Bronchial epithelial cell (primary cell): ENCODE results near the gene EEFSEC. TPM values are rescaled to one million over a fixed set of nuclear protein-coding genes. Genes with fewer than 3 reads are reported as not detected.

Experiments used
- DNase-seq: peaks from one replicate; pipeline ENCODE4 v3.0.0-alpha.2; 2010; ENCODE audit warnings: low read depth
- FAIRE-seq: peaks from 2 replicates; lab custom pipeline; 2011; peaks lifted over from hg19 to GRCh38; lab: Jason Lieb, UNC
- H3K27me3 ChIP-seq: 2 replicates; pipeline ENCODE4 v1.5.1; 2011; ENCODE audit warnings: low read length; ENCODE audit not compliant: control insufficient read depth, insufficient read depth
- H3K36me3 ChIP-seq: 2 replicates; pipeline ENCODE4 v1.5.1; 2011; ENCODE audit warnings: low read length; ENCODE audit not compliant: control insufficient read depth, insufficient read depth
- H3K4me3 ChIP-seq: 2 replicates; pipeline ENCODE4 v1.5.1; 2011; ENCODE audit warnings: mild to moderate bottlenecking, low read depth, low read length, control low read depth
- total RNA-seq: library from RNA; depleted of rRNA; stranded (reverse); fragments of >200 nt; gene quantifications from 2 replicates; pipeline ENCODE4 v1.2.1, GENCODE V29; 2014
- TF ChIP-seq, protein P1 (sequence below): IDR thresholded peaks from 2 replicates; pipeline ENCODE4 v1.5.1; 2011; ENCODE audit warnings: mild to moderate bottlenecking, moderate library complexity, low read length, control low read depth, inconsistent platforms; ENCODE audit not compliant: insufficient read depth, severe bottlenecking

EEFSEC gene
- total RNA-seq, 1 donor from 2014 or later, result 3.7 TPM

DNA sequence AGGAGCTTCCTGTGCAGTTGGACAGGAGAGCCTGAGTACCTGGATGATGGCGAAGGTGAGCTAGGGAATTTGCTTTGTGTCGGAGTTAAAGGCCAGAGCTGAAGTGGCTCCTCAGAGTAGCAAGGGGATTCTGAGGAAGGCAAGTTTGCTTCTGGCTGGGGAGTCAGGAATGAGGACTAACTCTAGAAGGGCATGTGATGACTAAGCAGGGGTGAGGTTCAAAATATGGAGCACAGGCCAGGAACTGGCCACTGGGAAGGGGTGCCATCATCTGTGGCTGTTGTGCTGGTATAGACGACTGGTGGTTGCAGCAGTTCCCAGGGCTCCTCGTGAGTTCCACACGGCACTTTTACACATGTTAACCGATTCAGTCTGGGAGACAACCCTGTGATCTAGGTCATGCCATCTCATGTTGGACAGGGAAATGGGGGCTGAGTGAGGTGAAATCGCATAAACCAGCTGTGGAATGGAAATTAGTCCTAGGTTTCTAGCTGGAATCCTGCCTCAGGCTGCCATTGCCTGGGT, 100.8 kb downstream of the EEFSEC start:
- Histone ChIP-seq H3K4me3 (no peak overlapping the region), H3K36me3 (peaks cover 2% of the 10 kb centered on the region), H3K27me3 (no peaks in the 10 kb centered on the region)
- TF ChIP-seq, protein P1, sequence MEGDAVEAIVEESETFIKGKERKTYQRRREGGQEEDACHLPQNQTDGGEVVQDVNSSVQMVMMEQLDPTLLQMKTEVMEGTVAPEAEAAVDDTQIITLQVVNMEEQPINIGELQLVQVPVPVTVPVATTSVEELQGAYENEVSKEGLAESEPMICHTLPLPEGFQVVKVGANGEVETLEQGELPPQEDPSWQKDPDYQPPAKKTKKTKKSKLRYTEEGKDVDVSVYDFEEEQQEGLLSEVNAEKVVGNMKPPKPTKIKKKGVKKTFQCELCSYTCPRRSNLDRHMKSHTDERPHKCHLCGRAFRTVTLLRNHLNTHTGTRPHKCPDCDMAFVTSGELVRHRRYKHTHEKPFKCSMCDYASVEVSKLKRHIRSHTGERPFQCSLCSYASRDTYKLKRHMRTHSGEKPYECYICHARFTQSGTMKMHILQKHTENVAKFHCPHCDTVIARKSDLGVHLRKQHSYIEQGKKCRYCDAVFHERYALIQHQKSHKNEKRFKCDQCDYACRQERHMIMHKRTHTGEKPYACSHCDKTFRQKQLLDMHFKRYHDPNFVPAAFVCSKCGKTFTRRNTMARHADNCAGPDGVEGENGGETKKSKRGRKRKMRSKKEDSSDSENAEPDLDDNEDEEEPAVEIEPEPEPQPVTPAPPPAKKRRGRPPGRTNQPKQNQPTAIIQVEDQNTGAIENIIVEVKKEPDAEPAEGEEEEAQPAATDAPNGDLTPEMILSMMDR, result no peak
- FAIRE-seq (peak; percentile 62), DNase-seq (no peak)

DNA sequence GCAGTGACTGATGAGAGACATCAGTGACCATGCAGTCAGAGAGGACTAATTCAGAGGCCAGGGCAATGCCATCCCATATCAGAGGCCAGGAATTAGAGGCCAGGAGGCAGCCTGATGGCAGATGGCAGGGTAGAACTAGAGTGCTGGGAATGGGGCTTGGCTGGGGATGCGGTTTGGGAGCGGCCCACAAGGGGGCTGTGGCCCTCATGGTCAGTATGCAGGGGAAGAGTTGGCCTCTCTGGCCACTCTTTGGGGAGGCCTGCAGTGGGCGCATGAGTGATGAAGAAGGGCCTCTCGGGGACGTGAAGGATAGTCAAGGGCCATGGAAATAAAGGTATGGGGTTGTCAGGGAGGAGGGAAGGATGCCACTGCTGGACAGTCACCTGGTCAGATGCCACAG, 101.7 kb downstream of the EEFSEC start:
- TF ChIP-seq, protein P1, result no peak
- DNase-seq, result no peak
- peak; percentile 89 for FAIRE-seq

DNA sequence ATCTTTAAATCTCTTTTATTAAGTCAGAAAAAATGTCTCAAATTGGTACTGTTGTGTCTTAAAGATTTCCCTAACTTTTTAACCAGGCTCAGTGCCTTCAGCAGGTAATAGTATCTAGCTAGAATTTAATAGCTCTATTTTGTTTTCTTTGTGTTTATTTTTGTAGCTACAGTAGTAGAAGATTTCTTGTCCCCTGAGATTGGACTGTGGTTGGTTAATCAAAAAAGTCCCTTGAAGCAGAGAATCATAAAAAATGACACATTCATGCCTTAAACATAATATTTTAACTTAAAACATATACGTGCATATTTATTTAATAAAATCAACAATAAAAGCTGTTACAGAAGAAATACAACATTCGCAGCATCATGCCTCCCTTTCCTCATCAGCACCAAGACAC, 102.8 kb downstream of the EEFSEC start:
- no peak for FAIRE-seq
- TF ChIP-seq, protein P1, result no peak

More for the DNA sequence above, 101.7 kb downstream of the EEFSEC start:
- Histone ChIP-seq H3K4me3 (no peak overlapping the region), H3K27me3 (no peaks in the 10 kb centered on the region), H3K36me3 (peaks cover 2% of the 10 kb centered on the region)

DNA sequence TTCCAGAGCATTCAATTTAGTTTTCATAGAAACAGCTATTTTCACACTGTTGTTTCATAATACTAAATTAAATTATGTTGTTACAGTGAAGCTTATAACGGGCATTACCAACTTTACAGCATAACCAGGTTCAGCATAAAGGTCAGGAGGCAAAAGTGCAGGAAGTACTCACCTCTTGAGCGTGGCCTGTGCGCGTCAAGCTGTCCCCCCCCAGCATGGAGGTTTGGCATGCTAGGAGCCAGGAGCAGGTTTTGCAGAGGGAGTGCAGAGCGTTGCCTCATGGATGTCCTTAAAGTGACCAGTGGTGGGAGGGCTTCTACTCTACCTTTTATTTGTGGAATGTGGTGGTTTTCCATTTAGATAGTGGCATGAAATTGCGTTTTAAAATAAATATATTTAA, 104.4 kb downstream of the EEFSEC start:
- no peak for FAIRE-seq
- H3K27me3 ChIP-seq, result no peaks in the 10 kb centered on the region
- H3K4me3 ChIP-seq, result no peak overlapping the region
- peaks cover 5% of the 10 kb centered on the region for H3K36me3 ChIP-seq
- TF ChIP-seq, protein P1, result no peak
- no peak for DNase-seq

More for the DNA sequence above, 102.8 kb downstream of the EEFSEC start:
- DNase-seq, result no peak
- Histone ChIP-seq H3K36me3 (peaks cover 2% of the 10 kb centered on the region), H3K4me3 (no peak overlapping the region), H3K27me3 (no peaks in the 10 kb centered on the region)

DNA sequence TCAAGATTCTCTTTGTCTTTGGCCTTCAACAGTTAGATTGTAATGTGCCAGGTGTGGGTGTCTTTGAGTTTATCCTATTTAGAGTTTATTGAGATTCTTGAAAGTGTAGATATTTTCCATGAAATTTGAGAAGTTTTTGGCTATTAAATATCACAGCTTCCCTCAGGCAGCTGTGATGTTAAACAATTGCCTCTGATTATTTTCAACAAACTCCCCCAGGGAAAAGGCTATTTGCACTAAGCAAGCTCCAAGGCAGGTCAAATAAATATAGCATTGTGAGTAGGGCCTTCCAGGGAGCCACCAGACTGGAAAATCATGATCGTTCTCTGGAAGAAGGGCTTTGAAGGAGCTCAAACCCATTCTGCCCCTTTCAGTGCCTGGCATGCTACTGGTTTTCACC, 107.0 kb downstream of the EEFSEC start:
- FAIRE-seq, result no peak
- no peak for DNase-seq
- H3K27me3 ChIP-seq, result no peaks in the 10 kb centered on the region
- TF ChIP-seq, protein P1, result no peak
- H3K4me3 ChIP-seq, result no peak overlapping the region
- peaks cover 5% of the 10 kb centered on the region for H3K36me3 ChIP-seq

DNA sequence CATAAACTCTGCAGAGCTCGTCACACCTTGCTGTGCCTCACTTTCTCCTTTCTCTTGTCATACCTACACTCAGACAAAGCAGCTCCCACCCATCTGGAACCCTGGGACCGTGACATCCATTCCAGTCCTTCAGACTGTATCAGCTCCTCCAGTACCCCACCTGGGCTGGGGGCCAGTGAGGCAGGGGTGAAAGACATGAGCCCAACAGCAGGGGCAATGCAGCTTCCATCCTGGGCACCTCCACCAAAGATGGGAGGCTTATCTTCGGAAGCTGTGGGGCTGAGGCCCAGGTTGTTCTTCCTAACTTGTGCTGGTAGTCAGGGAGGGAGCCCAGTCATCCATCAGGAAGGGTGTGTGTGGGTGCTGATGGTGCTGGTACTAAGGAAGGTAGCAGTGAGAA, 109.2 kb downstream of the EEFSEC start:
- H3K4me3 ChIP-seq, result no peak overlapping the region
- DNase-seq (no peak), FAIRE-seq (no peak)
- TF ChIP-seq, protein P1, result no peak
- peaks cover 5% of the 10 kb centered on the region for H3K36me3 ChIP-seq
- H3K27me3 ChIP-seq, result no peaks in the 10 kb centered on the region
